GM19023 (cell line): ENCODE measurements around the gene GALNT16.
"Not testable (repeated sequence)": the region's sequence is repeated elsewhere in the genome, so short reads cannot be mapped to it uniquely, and the experiment has no call there.

Experiments used
- ATAC-seq: cut with Tn5 transposase; IDR thresholded peaks from one replicate; pipeline ENCODE4 v1.9.1; 2021; ENCODE audit warnings: mild to moderate bottlenecking, moderate library complexity; ENCODE audit not compliant: unreplicated experiment

The GALNT16 gene

GRCh38 chr14:69284170-69284569 is 24.2 kb downstream of the GALNT16 start:
- ATAC-seq: no peak

GRCh38 chr14:69285661-69286255 is 25.8 kb downstream of the GALNT16 start:
- no peak for ATAC-seq

DNA sequence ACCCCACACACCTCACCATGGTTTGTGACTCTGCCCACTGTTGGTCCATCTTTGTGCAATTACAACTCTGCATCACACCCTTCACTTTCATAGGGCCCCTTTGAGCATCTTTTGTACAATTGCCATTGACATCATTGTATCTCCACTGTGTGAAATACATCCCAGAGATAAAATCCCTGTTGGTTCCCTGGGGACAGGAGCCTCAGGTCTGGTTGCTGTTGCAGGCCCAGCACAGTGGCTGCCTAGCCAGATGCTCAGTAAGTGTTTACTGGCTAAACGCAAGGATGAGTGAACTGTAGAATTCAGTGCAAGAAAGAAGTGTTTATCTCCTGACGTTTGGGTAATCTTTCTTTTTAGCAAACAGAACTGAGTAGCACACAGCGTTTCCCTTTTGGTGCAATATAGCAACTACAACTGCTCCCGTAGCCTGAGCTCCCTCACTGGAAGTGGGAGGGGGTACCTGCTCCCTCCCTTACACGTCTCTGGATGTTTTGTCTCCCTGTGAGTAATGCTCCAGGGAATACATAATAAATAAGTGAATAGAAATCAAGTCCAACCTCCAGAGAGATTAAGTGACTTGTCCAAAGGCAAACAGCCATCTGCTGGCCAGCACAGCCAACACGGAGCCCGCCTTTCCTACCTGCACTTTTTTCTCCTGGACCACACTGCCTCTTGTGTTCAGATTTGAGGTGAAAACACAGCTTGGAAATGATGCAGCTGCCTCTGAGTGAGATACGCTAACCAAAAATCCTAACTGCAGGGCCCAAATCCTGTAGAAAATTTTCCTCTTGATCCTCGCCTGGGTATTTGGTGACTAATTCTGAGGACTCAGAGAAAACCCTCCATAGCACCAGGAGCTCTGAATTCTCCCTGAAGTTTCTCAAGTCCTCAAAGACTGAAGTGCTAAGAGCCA is 27.4 kb downstream of the GALNT16 start:
- no peak for ATAC-seq

- ATAC-seq: no peak
Measured at GRCh38 chr14:69288011-69288771, 28.2 kb downstream of the GALNT16 start.

DNA sequence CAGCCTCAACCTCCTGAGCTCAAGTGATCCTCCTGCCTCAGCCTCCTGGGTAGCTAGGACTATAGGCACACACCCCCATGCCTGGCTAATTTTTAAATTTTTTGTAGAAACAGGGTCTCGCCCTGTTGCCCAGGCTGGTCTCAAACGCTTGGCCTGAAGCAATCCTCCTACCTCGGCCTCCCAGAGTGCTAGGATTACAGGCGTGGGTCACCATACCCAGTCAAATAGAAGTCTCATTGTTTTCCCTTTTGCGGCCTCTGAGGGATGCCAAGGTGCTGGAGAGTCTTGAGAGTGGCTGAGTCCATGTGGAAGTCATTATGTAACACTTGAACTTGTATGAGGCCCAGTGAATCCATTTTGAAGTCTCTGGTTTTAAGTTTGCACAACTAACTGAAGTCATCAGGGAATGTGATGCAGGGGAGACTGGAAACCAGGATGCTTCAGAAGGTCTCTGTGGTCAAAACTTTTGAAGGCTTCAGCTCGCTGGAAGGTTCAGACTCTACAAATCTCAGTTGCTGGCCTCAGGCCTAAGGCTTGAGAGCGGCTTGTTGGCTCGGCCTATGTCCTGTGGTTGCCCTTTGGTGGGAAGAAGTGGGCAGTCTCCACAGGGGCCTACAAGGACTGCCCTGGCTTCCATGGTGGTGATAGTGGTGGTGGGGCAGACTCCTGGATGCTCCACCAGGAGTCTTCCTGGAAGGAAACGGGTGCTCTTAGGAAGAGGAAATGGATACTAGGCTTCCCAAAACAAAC is 29.2 kb downstream of the GALNT16 start:
- ATAC-seq: no peak

- ATAC-seq: no peak
Measured at GRCh38 chr14:69289811-69290520, 30.0 kb downstream of the GALNT16 start.

- ATAC-seq: not testable (repeated sequence)
Measured at GRCh38 chr14:69290881-69291280, 30.9 kb downstream of the GALNT16 start.

GRCh38 chr14:69291396-69291795 is 31.4 kb downstream of the GALNT16 start:
- no peak for ATAC-seq

DNA sequence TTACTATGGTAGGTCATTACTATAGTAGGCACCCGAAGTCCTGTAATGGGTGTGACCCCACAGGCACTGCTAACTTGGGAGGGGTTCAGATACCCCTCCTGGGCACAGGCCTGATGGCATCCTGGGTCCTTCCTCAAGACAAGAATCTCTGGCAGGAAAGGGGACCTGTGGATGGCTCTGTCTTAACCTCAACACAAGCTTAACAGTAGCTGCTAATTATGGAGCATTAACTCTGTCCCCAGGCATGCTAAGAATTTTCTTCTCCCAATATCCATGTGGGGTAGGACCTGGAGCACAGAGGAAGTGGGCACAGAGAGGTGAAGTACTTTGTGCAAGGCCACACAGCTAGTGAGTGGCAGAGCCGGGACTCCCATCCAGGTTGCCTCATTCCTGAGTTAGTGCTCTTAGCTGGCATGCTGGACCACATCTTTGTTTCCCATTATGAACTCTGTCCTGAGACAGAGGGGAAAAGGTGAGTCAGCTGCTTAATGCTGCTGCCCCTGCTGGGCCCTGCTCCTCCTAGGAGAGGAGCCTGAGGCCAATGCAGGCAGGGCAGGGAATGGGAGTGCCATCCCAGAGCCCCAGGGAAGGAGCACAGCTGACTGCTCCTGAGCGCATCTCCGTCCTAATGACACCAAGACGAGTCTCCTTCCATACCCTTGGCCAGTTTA is 32.1 kb downstream of the GALNT16 start:
- no peak for ATAC-seq

DNA sequence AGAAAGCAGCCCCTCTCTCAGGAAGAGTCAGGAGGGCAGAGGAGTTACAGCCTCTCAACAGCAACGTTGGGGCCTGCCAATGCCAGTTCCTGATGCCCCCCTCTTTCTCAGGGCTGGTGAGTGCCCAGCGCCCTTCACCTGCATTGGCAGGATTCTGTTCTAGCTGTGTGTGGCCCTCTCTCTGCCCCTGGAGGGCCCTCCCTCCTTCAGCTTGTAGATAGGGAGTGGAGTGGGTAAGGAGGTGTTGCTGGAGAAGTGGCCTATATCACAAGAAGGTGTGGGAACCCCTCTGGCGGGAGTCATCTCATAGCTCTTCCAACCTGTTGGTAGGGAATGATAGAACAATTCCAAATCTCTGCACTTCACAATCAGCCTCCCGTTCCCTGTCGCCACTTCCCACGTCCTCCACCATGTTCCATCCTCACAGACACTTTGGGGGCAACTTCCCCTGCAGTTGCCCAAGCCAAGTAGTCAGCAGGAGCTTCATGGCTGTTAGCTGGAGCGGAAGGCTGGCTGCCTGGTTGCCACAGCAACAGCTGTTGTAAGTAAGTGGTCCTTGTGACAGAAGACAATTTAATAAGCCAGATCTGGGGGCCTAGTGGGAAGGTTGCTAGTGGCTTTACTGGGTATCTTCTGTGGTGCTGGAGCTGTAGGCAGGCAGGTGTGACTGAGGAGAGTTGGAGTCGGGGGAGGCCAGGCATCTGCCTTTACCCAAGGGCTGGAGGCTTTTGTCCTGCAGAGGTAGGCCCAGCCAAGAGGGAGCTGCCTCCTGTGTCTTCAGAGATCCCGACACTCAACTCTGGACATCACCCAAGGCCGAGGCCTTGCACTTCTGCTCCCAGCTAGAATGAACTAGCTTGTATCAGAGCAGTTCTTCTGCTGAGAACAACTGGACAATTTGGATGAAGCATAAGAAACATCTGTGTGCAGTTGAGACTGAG is 38.4 kb downstream of the GALNT16 start:
- no peak for ATAC-seq

DNA sequence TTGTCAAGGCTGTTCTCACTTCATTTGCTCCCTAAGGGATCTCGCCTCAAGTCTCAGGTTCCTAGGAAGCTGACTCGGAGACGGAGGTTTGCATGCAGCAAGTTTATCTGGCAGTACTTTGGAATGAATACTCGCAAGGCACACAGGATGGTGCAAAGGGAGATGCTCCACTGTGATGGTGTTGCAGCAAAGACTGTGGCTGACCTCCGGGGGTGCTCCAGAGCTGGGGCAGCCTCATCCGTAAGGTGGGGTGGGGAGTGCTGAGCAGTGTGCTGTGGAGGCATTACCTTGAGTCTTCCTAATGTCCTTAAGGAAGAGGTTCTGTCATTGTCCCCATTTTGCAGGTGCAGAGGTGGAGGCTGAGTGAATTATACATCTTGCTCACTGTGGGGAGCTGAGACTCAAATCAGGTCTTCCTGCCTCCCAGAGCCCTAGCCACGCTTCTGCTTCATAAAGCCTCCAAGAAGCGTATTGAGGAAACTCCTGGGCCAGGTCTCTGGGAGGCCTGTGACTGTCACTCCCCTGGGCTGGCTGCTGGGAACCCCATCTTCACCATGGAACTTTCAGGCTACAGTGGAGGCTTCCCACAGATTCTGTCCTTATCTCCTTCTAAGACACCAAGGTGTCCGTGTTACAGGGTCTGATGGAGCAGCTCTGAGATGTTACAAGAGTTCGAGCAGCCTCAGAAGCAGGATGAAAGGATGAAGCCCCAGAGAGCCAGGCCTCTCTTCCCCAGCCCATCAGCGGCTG is 39.5 kb downstream of the GALNT16 start:
- ATAC-seq: no peak

- ATAC-seq: no peak
Measured at GRCh38 chr14:69300601-69301221, 40.8 kb downstream of the GALNT16 start.

- ATAC-seq: no peak
Measured at GRCh38 chr14:69303086-69303485, 43.1 kb downstream of the GALNT16 start.

GRCh38 chr14:69312608-69313007 is 52.6 kb downstream of the GALNT16 start:
- ATAC-seq: no peak

DNA sequence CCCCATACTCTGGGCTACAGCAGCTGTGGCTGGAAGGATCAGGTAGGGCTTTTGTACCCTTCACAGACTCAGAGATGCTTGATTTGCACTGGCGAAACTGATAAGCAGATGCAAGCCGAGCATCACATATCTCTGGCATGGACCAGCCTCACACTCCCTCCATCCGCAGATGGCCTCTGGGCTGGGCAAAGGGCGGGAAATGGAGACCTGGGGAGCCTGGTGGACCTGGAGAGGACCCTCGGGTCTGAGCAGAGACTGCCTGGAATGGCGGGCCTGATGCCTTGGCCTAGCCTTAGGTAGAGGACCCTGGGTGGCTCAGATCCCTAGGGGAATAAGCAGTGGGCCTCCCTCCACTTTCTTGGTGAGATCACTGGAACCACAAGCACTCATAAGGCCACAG is 53.2 kb downstream of the GALNT16 start:
- ATAC-seq: no peak

GRCh38 chr14:69314327-69314726 is 54.4 kb downstream of the GALNT16 start:
- ATAC-seq: no peak

DNA sequence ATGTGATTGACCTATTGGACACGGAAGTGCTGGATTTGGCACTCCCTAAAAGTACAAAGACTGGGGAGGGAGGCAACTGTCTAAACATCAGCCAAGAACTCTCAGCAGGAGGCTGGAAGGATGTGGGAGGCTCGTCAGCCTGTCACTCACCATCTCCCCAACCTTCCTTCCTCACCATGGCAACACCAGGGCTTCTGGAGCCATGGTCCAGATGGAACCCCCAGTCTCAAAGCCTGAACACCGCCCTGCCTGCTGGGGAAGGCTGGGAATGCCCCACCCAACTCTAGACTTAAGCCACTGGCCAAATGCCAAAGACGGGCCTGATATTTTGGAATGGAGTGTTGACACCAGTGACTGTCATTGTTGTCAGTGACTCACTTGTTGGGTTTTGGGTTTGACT is 55.3 kb downstream of the GALNT16 start:
- ATAC-seq: no peak
